ENCODE results near the gene COG7. TPM values are rescaled to one million over a fixed set of nuclear protein-coding genes. Genes with fewer than 3 reads are reported as not detected.
A peak's percentile ranks its signal among the peaks of the same experiment; 100 is the strongest.
"Not testable (repeated sequence)": the region's sequence is repeated elsewhere in the genome, so short reads cannot be mapped to it uniquely, and the experiment has no call there.

Gene COG7
- total RNA-seq, 4 donors from 2014 or later, result 6.9 to 18.6 (median 16.0) TPM

GRCh38 chr16:23401139-23401538 is 51.9 kb downstream of the COG7 start:
- Histone ChIP-seq H3K4me1 (peaks cover 0 to 26% (median 0%) of the 10 kb centered on the region in 3 donors), H3K9me3 (no peaks in the 10 kb centered on the region), H3K4me3 (no peak overlapping the region), H3K27me3 (no peaks in the 10 kb centered on the region), H3K36me3 (peaks cover 0 to 100% of the 10 kb centered on the region in 2 donors), H3K27ac (no peak overlapping the region)
- 80 to 90% methylated on average over 3 to 8 of the region's 8 CpGs for WGBS, 2 donors (ENCODE audit: low coverage in 1 of 2)
- no peak for TF ChIP-seq POLR2AphosphoS5 (IDR thresholded peaks at IDR 0.05)
- TF ChIP-seq POLR2A (IDR thresholded peaks at IDR 0.05), result no peak
- TF ChIP-seq CTCF (IDR thresholded peaks at IDR 0.05), result no peak
- TF ChIP-seq EP300 (IDR thresholded peaks at IDR 0.05), result no peak
- ATAC-seq, result no peak

- ATAC-seq, H3K27ac ChIP-seq, H3K4me3 ChIP-seq, H3K27me3 ChIP-seq, H3K9me3 ChIP-seq: not testable (repeated sequence)
- 69 to 74% methylated on average over 4 to 7 of the region's 7 CpGs for WGBS, 2 donors (ENCODE audit: low coverage in 1 of 2)
- Histone ChIP-seq H3K4me1 (peaks cover 0 to 26% (median 0%) of the 10 kb centered on the region in 3 donors), H3K36me3 (peaks cover 0 to 100% of the 10 kb centered on the region in 2 donors)
Observed at GRCh38 chr16:23400447-23400846, 52.5 kb downstream of the COG7 start.

GRCh38 chr16:23398987-23399805 is 53.8 kb downstream of the COG7 start:
- Histone ChIP-seq H3K4me3 (no peak overlapping the region), H3K27ac (peak overlapping the region in 1 of 4 donors; percentile 53), H3K4me1 (peaks cover 0 to 30% (median 0%) of the 10 kb centered on the region in 3 donors), H3K36me3 (peaks cover 0 to 96% of the 10 kb centered on the region in 2 donors), H3K27me3 (no peaks in the 10 kb centered on the region), H3K9me3 (no peaks in the 10 kb centered on the region)
- ATAC-seq, result peak; percentile 53
- WGBS, 2 donors (ENCODE audit: low coverage in 1 of 2), result 50 to 51% methylated on average over 7 to 17 of the region's 17 CpGs
- TF ChIP-seq EP300 (IDR thresholded peaks at IDR 0.05) (no peak), POLR2A (IDR thresholded peaks at IDR 0.05) (no peak), CTCF (IDR thresholded peaks at IDR 0.05) (peak in 2 of 4 experiments; percentile 20 to 22), POLR2AphosphoS5 (IDR thresholded peaks at IDR 0.05) (peak; percentile 80)

- no peak overlapping the region for H3K4me3 ChIP-seq
- 84% methylated on average over 2 of the region's 2 CpGs; no CpG with 5 or more reads in 1 of the 2 donors for WGBS, 2 donors (ENCODE audit: low coverage in 1 of 2)
- H3K27me3 ChIP-seq, result no peaks in the 10 kb centered on the region
- peaks cover 0 to 91% of the 10 kb centered on the region in 2 donors for H3K36me3 ChIP-seq
- H3K9me3 ChIP-seq, result no peaks in the 10 kb centered on the region
- H3K27ac ChIP-seq, result no peak overlapping the region
- no peak for ATAC-seq
- H3K4me1 ChIP-seq, result peaks cover 0 to 40% (median 0%) of the 10 kb centered on the region in 3 donors
- no peak for TF ChIP-seq EP300 (IDR thresholded peaks at IDR 0.05)
Observed at GRCh38 chr16:23397464-23397863, 55.5 kb downstream of the COG7 start.

- no peak overlapping the region for H3K4me3 ChIP-seq
- ATAC-seq, result no peak
- TF ChIP-seq EP300 (IDR thresholded peaks at IDR 0.05) (no peak), POLR2A (IDR thresholded peaks at IDR 0.05) (no peak), POLR2AphosphoS5 (IDR thresholded peaks at IDR 0.05) (no peak), CTCF (IDR thresholded peaks at IDR 0.05) (no peak)
- H3K9me3 ChIP-seq, result no peaks in the 10 kb centered on the region
- peaks cover 0 to 91% of the 10 kb centered on the region in 2 donors for H3K36me3 ChIP-seq
- H3K27me3 ChIP-seq, result no peaks in the 10 kb centered on the region
- H3K27ac ChIP-seq, result no peak overlapping the region
- H3K4me1 ChIP-seq, result peaks cover 0 to 40% (median 0%) of the 10 kb centered on the region in 3 donors
- 79 to 90% methylated on average over 5 of the region's 6 CpGs for WGBS, 2 donors (ENCODE audit: low coverage in 1 of 2)
Observed at GRCh38 chr16:23395732-23396131, 57.3 kb downstream of the COG7 start.
